Psoas muscle (tissue), 8 donors: Measurements from ENCODE around the gene CDH4. TPM values are rescaled to one million over a fixed set of nuclear protein-coding genes. Genes with fewer than 3 reads are reported as not detected.

Experiments
- ATAC-seq, 4 donors: fragments of 200-7000 bp; cut with Tn5 transposase; one replicate each; pipeline ENCODE4 v1.9.1; 2020; ENCODE audit warnings: moderate library complexity in 3 of 4, mild to moderate bottlenecking in 2 of 4
- DNase-seq, 2 donors: peaks; one replicate each; pipeline ENCODE4 v3.0.0-alpha.2; 2020
- H3K27ac ChIP-seq: fragments of 200-600 bp; one replicate; pipeline ENCODE4 v1.8.0; 2022
- H3K27me3 ChIP-seq, 3 donors: fragments of 200-600 bp in 1 of 3; one replicate each; pipeline versions ENCODE4 v1.6.1 to v1.8.0; 2013 to 2022; ENCODE audit warnings: low read length in 2 of 3, mild to moderate bottlenecking in 2 of 3, moderate library complexity in 1 of 3; ENCODE audit not compliant: insufficient read depth in 3 of 3
- H3K36me3 ChIP-seq, 2 donors: fragments of 200-600 bp in 1 of 2; one replicate each; pipeline versions ENCODE4 v1.6.1 to v1.8.0; 2013 to 2022; ENCODE audit warnings: low read depth in 1 of 2, mild to moderate bottlenecking in 1 of 2, moderate library complexity in 1 of 2; ENCODE audit not compliant: insufficient read depth in 1 of 2
- H3K4me1 ChIP-seq: fragments of 200-600 bp; one replicate; pipeline ENCODE4 v1.8.0; 2022
- H3K4me3 ChIP-seq: fragments of 200-600 bp; one replicate; pipeline ENCODE4 v1.8.0; 2022; ENCODE audit warnings: mild to moderate bottlenecking
- H3K9me3 ChIP-seq: fragments of 200-600 bp; one replicate; pipeline ENCODE4 v1.8.0; 2022
- CTCF ChIP-seq: fragments of 200-600 bp; IDR thresholded peaks from one replicate; pipeline ENCODE4 v1.8.0; 2022; ENCODE audit warnings: antibody characterized with exemption
- WGBS, 3 donors: extraction: QIAGEN DNeasy Blood & Tissue Kit; methylation state at CpG; one replicate each; pipeline versions ENCODE4 v1.1.6 to v1.1.7; 2013; 5-methylcytosine and 5-hydroxymethylcytosine counted together
- intact Hi-C, 2 donors: fragments of 100-400 bp; cut with DNase I; formaldehyde crosslinking; loops; one replicate each; pipeline versions ENCODE4 v1.11.0 to v1.14.2; 2022
- polyA plus RNA-seq, 3 donors: library from polyadenylated mRNA; stranded (reverse); fragments of 200-250 nt; gene quantifications; one replicate each; pipeline ENCODE4 v1.2.3, GENCODE V29; 2013
- total RNA-seq, 4 donors: library from RNA; stranded (reverse); fragmentation: NEBNext Ultra II Directional in 2 of 4; extraction: Animal tissue kit (Norgen Biotek cat#: 25700) in 2 of 4; gene quantifications; one replicate each; pipeline versions ENCODE4 v1.2.1 to v1.2.4, GENCODE V29; 2021 to 2023
- donor health status: healthy with polysubstance abuse.
- donor health status: DM: no; HTN: no; CAD: no; lungs with moderate emphysema.
- donor health status: Bipolar disorder and iron deficiency.
- donor health status: healthy.
- donor health status: DM: yes; HTN: yes; CAD: no.
- donor health status: DM: no; HTN: no; CAD: no.
- donor health status: DM: no; HTN: no; CAD: no.
- donor health status: DM: yes; HTN: yes; CAD: no.

CDH4 gene
- total and polyA plus RNA-seq, 7 donors: 0.26 to 1.0 (median 0.34) TPM

- peaks cover 0 to 5% (median 5%) of the 10 kb centered on the region in 3 donors for H3K27me3 ChIP-seq
- H3K4me3 ChIP-seq: no peak overlapping the region
- DNase-seq (no peak), ATAC-seq (no peak)
- H3K27ac ChIP-seq: no peak overlapping the region
- intact Hi-C loops: no loop called here
- H3K36me3 ChIP-seq: no peaks in the 10 kb centered on the region
- H3K9me3 ChIP-seq: no peaks in the 10 kb centered on the region
- no peaks in the 10 kb centered on the region for H3K4me1 ChIP-seq
- 34 to 53% (median 45%) methylated on average over 4 of the region's 4 CpGs for WGBS, 3 donors
- no peak for TF ChIP-seq CTCF
Measured at GRCh38 chr20:61236713-61237112, 15.3 kb upstream of the CDH4 start.

GRCh38 chr20:61238813-61239212 lies 13.2 kb upstream of the CDH4 start:
- intact Hi-C loops: no loop called here
- Histone ChIP-seq H3K4me3 (no peak overlapping the region), H3K9me3 (no peaks in the 10 kb centered on the region), H3K27ac (no peak overlapping the region), H3K36me3 (no peaks in the 10 kb centered on the region), H3K4me1 (no peaks in the 10 kb centered on the region), H3K27me3 (peaks cover 0 to 9% (median 6%) of the 10 kb centered on the region in 3 donors)
- ATAC-seq: no peak
- no peak for TF ChIP-seq CTCF
- 41 to 43% (median 42%) methylated on average over 4 of the region's 4 CpGs for WGBS, 3 donors
- DNase-seq: no peak

- Histone ChIP-seq H3K4me3 (no peak overlapping the region), H3K27ac (no peak overlapping the region), H3K9me3 (no peaks in the 10 kb centered on the region), H3K36me3 (no peaks in the 10 kb centered on the region), H3K27me3 (peaks cover 0 to 6% (median 4%) of the 10 kb centered on the region in 3 donors), H3K4me1 (no peaks in the 10 kb centered on the region)
- TF ChIP-seq CTCF: no peak
- DNase-seq: no peak
- WGBS, 3 donors: 67 to 78% (median 73%) methylated on average over 3 of the region's 3 CpGs
- no peak for ATAC-seq
- intact Hi-C loops: no loop called here
Measured at GRCh38 chr20:61240814-61241213, 11.2 kb upstream of the CDH4 start.

- no peaks in the 10 kb centered on the region for H3K36me3 ChIP-seq
- no peak overlapping the region for H3K4me3 ChIP-seq
- 60 to 65% (median 60%) methylated on average over 8 of the region's 8 CpGs for WGBS, 3 donors
- ATAC-seq (no peak), DNase-seq (no peak)
- intact Hi-C loops: no loop called here
- H3K27ac ChIP-seq: no peak overlapping the region
- no peaks in the 10 kb centered on the region for H3K4me1 ChIP-seq
- peaks cover 0 to 12% (median 7%) of the 10 kb centered on the region in 3 donors for H3K27me3 ChIP-seq
- TF ChIP-seq CTCF: no peak
- no peaks in the 10 kb centered on the region for H3K9me3 ChIP-seq
Measured at GRCh38 chr20:61244213-61244612, 7.8 kb upstream of the CDH4 start.

GRCh38 chr20:61246269-61246668 lies 5.8 kb upstream of the CDH4 start:
- intact Hi-C loops: no loop called here
- Histone ChIP-seq H3K4me1 (no peaks in the 10 kb centered on the region), H3K4me3 (no peak overlapping the region), H3K27ac (no peak overlapping the region), H3K9me3 (no peaks in the 10 kb centered on the region), H3K36me3 (no peaks in the 10 kb centered on the region), H3K27me3 (peaks cover 0 to 27% (median 5%) of the 10 kb centered on the region in 3 donors)
- TF ChIP-seq CTCF: no peak
- ATAC-seq (no peak), DNase-seq (no peak)
- 74 to 81% (median 78%) methylated on average over 7 of the region's 7 CpGs for WGBS, 3 donors
